T-helper 1 cell (primary cell): ENCODE data around the gene NFRKB.

Source experiments
- DNase-seq, 5 donors: peaks; one replicate each; pipeline ENCODE4 v3.0.0-alpha.2; 2012 to 2020
- total RNA-seq, 4 donors: gene quantifications; one replicate each; lab custom pipeline; 2026; lab: John Stamatoyannopoulos, UW

The NFRKB gene
- total RNA-seq: 89.1 to 122 (median 109) reads per million in 4 donors

- DNase-seq: peak; percentile 72 to 84 (median 78)
Observed at GRCh38 chr11:129895126-129896041, at the start of gene NFRKB. NFRKB (minus strand) TSS chr11:129895578; CDS start chr11:129892849, 2,729 bp downstream.

- no peak for DNase-seq
Observed at GRCh38 chr11:129944696-129945095, 49.3 kb upstream of the NFRKB start.

- DNase-seq: no peak
Observed at GRCh38 chr11:129943036-129943435, 47.7 kb upstream of the NFRKB start.

GRCh38 chr11:129939510-129939909 is 44.1 kb upstream of the NFRKB start:
- no peak for DNase-seq

GRCh38 chr11:129938764-129939163 is 43.4 kb upstream of the NFRKB start:
- DNase-seq: no peak

GRCh38 chr11:129937592-129938238 is 42.3 kb upstream of the NFRKB start:
- DNase-seq: no peak

GRCh38 chr11:129935723-129936122 is 40.3 kb upstream of the NFRKB start:
- DNase-seq: no peak

- no peak for DNase-seq
Observed at GRCh38 chr11:129933891-129934290, 38.5 kb upstream of the NFRKB start.

GRCh38 chr11:129933262-129933661 is 37.9 kb upstream of the NFRKB start:
- DNase-seq: no peak

GRCh38 chr11:129932381-129933067 is 37.1 kb upstream of the NFRKB start:
- DNase-seq: no peak

- DNase-seq: no peak
Observed at GRCh38 chr11:129930743-129931142, 35.4 kb upstream of the NFRKB start.

- DNase-seq: no peak
Observed at GRCh38 chr11:129930296-129930695, 34.9 kb upstream of the NFRKB start.

- DNase-seq: no peak
Observed at GRCh38 chr11:129929721-129930120, 34.3 kb upstream of the NFRKB start.

- no peak for DNase-seq
Observed at GRCh38 chr11:129928923-129929692, 33.7 kb upstream of the NFRKB start.

- no peak for DNase-seq
Observed at GRCh38 chr11:129922674-129923073, 27.3 kb upstream of the NFRKB start.

GRCh38 chr11:129918361-129918760 is 23.0 kb upstream of the NFRKB start:
- DNase-seq: no peak

GRCh38 chr11:129917231-129917630 is 21.9 kb upstream of the NFRKB start:
- DNase-seq: no peak

- DNase-seq: no peak
Observed at GRCh38 chr11:129911298-129911697, 15.9 kb upstream of the NFRKB start.

- DNase-seq: no peak
Observed at GRCh38 chr11:129910360-129910759, 15.0 kb upstream of the NFRKB start.

- no peak for DNase-seq
Observed at GRCh38 chr11:129905402-129905801, 10.0 kb upstream of the NFRKB start.

- DNase-seq: no peak
Observed at GRCh38 chr11:129896062-129896461, 684 bp upstream of the NFRKB start.
